CD4-positive, alpha-beta T cell treated with Interleukin-2 at 100 ng/mL for 4 hours (primary cell): ENCODE data around the gene KRT14.
"Not testable (repeated sequence)": the region's sequence is repeated elsewhere in the genome, so short reads cannot be mapped to it uniquely, and the experiment has no call there.

Experiments used
- DNase-seq: peaks from one replicate; pipeline ENCODE4 v3.0.0-alpha.2; 2020; ENCODE audit warnings: low spot score

KRT14 gene

DNA sequence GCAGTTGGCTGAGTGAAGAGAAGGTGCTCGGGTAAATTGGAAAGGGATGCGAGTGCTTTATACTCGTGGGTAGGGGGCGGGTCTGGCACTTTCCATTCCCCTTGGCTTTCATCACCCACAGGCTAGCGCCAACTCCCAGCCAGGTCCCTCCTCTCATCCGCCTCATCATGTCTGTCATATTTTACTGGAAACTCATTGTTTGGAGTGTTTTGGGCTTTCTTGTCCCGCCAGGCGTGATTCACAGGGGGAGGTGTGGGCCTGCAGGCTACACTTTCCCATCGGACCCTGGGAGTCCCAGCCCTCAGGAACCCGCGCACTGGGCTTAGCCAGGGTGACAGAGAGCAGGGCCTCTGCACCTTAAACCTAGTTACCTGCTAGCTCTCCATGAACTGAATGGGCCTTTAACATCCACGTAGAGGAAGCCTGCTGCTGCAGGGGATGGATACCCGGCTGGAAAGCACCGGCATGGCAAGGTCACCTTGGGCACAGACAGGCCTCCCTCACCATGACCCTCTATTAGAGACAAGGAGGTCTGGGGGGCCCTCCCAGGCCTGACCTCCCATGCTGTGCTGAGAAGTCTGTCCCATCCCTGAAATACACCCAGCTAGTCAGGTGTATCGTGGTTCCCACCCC is at the start of gene KRT14:
Gene KRT14 (minus strand): TSS at position 33 of the 633 bp plus-strand sequence. CDS start 61 bp downstream, outside the sequence.
- DNase-seq: no peak

DNA sequence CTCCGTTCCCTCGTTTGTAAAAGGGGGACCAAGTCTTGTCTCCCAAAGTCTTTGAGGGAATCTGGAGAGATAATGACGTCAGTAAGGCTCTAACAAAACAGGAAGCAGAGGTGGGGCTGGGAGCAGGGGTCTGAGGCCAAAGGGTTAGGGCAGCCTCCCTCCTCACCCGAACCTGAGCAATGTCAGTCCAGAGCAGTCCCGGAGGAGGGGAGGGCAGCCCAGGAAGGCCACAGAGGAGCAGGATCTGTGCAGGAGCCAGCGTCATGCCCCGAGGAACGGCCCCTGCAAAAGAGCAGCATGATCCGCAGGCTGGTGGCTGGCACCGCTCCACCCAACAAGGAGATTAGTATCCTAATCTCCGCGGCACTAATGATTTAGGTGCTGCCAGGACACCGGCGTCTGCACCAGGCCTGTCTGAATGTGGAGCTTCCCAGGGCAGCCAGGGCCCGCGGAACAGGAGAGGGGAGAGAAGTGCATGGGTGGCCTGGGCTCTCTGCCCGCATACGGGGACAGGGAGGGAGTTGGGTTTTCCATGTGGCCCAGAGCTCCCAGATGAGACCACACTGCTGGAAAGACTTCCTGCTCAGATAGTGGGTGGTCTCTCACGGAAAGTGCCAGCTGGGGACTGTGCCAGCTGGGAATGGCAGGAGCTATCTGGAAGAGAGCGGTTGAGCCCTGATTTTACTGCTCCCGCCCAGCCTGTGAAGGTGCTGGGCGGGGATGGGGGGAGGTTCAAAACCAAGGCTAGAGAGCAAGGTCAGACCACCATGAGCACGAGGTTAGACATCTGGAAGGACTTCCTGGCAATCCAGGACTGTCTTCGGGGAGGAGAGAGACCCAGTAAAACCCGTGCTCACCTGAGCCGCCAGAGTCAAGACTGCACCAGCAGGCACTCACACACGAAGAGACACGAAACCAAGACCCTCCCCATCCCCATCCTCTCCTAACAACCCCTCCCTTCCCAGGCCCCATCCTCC is 48.7 kb upstream of the KRT14 start:
- DNase-seq: no peak

DNA sequence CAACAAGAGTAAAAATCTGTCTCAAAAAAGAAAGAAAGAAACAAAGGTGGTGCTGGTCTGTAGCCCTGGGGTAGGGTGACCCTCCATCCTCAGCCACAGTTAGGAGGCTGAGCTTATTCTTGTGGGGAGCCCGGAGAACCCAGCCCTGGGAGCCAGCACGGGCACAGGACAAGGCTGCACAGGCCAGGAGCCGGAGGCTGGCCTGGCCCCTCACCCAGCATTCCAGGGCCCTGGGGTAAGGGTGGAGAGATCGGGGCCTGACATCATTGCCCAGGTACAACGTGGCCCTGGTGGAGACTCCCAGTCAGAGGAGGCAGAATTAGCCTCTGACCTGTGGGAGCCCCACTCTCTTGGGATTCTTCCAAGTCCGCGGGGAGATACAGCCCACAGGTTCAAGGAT is 47.9 kb upstream of the KRT14 start:
- DNase-seq: no peak

DNA sequence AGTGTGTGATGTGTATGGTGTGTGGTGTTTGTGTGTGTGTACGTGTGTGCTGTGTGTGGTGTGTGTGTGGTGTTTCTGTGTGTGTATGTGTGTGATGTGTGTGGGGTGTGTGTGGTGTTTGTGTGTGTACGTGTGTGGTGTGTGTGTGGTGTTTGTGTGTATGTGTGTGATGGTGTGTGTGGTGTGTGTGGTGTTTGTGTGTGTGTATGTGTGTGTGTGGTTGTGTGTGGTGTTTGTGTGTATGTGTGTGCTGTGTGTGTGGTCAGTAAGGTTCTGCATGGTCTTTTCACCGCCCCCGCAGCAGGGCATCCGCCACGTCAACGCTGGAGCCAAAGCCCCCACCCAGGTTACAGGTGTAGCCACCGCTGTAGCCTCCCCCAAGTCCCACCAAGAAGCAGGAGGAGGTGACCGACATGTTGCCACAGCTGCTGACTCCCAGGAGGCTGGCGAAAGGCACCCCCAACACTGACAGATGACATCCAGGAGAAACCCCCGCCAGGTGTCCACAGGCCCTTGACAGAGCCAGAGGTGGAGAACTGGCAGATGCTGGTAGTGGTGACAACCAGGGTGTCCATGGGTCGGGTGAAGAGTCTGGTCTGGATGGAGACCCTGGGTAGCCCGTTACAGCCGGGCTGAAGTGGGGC is 47.0 kb upstream of the KRT14 start:
- no peak for DNase-seq

DNA sequence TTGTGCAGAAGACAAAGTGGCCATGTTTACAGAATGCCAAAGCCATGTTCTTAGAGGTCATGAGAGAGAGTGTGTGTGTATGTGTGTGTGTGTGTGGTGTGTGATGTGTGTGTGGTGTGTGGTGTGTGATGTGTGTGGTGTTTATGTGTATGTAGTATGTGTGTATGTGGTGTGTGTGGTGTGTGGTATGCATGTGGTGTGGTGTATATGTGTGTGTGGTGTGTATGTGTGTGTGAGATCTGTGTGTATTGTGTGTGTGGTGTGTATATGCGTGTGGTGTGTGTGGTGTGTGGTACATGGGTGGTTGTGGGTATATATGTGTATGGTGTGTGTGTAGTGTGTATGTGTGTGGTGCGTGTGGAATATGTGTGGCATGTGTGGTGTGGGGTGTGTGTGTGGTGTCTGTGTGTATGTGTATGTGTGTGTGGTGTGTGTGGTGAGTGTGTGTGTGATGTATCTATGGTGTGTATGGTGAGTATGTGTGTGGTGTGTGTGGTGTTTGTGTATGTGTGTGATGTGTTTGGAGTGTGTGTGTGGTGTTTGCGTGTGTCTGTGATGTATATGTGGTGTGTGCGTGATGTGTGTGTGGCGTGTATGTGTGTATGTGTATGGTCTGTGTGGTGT is 45.9 kb upstream of the KRT14 start:
- no peak for DNase-seq

DNA sequence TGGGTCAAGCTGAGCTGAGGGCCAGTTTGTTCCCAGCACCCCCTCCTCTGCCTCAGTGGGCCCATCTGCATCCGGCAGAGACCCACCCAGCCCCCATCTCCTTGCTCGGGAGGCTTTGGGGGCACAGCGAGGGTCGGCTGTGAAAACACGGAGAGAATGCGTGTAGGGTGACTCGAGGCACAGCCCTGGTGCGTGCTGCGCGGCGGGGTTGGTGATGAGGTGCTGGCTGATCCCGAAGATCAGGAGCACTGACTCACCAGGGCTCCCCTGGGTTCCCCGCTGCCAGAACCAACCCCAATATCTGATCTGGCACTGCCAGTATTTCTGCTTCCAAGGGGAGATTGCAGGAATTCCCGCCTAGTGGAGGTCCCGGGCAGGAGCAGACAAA is 45.2 kb upstream of the KRT14 start:
- no peak for DNase-seq

DNA sequence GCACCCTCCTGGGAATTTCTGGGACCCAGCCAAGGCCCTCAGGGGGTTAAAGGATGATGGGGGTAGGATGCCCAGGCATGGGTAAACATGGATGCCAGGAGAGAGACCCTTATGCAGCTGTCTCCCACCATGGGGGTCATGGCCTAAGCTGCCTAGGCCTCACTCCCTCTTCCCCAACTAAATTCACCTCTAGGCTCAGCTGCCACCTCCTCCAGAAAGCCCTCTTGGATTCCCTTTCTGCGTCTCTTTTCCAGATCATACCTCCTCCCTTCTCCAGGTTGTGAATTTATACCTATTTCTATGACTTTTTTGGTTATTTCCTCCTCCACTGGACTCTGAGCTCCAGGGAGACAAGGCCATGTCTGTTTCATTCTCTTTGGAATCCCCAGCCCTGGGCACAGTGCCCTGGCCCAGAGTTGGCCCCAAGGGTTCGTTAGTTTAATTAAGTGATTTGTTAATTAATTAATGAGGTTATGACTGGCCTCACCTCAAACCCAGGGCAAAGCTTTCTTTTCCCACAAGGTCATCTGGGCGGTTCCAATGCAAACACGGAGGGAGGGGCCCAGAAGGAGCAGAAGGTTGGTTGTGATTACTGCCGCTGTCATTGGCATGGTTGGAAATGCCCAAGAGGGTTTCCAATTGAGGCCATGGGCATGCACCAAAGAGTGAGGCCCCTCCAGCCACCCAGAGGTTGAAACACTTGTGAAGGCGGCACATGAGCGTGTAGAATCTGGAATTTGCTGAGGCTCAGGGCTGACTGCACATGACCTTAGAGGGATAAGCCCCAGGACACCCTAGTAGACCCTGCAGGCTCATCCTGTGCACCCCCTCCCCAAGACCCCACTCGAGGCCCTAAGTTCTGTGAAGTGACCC is 44.6 kb upstream of the KRT14 start:
- DNase-seq: no peak

DNA sequence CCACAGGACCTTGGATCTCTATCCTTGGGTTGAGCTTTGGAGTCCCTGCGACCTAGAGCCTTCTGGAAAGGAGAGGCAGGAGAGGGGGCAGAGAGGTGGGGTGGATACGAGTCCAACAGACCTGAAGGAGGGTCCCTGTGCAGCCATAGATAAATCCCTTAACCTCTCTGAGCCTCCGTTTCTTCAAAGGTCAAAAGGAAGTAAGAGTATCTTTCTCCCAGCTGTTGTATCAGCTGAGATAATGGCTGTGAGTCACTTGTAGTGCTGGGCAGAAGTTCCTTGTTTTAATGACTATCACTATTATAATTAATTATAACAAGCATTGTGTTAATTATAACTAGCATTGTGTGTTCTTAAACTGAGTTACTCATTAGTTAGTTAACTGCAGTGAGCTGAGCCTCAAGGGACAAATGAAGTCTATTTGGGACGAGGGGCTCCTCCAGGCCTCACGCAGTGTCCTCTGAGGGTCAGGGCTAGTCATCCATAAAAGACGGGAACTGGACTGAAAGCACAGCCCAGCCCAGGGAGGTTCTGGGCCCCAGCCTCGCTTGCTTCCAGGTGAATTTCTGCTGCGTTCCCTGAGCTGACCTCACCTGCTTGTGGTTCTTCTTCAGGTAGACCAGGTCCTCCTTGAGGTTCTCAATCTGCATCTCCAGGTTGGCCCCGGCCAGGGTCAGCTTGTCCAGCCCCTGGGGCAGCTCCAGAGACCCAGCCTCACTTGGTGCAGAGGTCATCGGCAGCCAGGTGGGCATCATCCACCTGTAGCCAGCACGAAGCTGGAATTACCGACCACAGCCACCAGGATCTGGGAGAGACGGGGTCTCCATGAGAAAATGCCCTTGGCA is 43.4 kb upstream of the KRT14 start:
- DNase-seq: no peak

DNA sequence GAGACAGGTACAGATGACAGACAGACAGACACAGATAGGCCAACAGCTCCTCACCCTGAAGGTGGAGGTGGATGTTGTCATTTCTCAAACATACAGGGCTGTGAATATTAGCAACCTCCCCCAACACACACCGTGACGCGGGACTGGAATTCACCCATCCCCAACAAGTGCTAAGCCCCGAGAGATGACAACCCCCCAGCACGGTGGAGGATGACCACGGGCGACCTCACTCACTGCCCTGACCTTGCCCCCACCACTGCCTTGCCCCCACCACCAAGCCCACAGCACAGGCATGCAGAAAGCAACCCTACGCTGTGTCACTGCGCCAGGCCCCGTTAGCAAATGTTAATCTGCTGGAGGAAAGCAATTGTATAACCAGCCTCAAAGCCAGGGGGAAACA is 42.6 kb upstream of the KRT14 start:
- DNase-seq: no peak

DNA sequence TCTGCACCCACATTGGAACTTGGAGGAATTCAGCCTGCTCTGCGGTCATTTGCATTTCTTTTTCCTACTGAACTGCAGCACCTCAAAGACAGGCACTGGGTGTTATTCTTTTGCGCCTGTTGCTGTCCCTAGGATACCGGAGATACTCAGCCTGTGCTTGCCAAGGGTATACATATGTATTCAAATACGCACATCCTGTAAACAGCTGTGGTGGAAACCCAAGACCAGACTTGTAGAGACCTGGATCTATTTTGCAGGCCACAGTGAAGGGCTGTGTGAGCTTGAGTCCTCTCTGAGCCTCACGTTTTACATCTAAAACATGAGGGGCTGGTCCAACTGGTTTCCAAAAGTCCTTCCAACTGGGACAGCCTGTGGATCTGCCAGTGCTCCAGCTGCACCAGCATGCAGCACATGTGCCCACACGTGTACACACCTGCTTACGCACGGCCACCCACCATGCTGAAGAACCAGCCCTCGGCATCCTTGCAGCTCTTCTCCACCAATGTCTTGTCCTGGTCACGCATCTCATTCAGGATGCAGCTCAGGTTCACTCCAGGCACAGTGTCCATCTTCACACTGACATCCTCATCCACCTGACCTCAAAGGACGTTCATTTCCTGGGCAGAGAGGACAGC is 42.0 kb upstream of the KRT14 start:
- not testable (repeated sequence) for DNase-seq

DNA sequence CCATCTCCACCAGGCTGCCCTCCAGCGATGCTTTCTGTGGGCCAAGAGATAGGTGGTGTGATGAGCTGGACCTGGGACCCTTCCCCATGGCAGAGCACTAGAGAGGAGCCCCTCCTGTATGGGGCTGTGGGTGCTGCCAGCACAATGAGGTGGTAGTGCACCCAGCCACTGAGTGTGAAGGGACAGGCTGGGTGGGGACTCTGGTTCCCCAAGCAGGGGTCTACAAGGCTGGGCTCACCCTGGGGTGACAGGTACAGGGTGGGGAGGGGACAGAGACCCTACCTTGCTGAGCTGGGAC is 41.3 kb upstream of the KRT14 start:
- DNase-seq: not testable (repeated sequence)

DNA sequence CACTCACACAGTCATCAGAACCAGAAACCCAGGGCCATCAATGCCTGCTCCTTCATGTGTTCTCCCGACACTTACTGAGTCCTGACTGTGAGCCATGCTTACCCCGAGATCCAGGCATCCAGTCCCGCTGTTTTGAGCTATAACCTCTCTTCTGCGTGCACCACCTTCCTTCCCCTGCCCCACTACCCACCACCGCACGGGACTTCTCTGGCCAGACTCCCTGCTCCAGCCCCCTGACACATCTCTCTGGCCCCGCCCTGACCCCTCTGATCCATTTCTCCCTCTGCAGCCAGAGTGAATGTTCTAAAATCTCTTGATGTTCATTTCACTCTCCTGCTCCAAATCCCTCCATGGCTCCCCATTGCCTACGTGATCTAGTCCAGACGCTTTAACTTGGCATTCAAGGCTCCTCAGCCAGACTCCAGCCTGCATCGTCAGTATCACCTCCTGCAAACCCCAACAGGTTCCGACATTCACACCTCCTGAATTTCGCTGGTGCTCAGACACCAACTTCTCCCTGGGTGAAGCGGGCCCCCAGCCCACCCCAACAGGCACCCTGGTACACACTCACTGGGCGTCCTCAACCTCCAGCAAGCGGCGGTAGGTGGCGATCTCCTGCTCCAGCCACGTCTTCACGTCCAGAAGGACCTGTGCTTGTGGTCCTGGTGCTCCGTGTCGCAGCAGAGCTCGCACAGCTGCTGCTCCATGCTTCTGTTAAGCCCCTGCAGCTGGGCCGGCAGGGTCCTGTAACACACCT is 40.8 kb upstream of the KRT14 start:
- DNase-seq: no peak

DNA sequence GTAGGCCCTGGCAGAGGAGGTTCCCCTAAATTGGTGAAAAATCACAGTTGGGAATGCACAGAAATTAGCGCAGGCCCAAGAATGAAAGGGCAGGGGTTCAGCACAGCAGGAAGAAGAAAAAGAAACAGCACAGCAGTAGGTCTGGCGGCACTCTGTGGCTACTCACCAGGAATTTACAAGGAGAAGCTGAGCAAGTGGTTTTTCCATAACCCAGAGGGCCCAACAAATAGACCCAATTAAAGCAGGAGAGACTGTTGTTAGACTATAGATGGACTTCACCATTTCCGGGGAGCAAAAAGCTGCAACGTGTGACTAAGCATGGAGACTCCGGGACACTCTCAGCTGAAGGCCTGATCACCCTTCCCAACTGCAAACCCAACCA is 40.2 kb upstream of the KRT14 start:
- DNase-seq: not testable (repeated sequence)

DNA sequence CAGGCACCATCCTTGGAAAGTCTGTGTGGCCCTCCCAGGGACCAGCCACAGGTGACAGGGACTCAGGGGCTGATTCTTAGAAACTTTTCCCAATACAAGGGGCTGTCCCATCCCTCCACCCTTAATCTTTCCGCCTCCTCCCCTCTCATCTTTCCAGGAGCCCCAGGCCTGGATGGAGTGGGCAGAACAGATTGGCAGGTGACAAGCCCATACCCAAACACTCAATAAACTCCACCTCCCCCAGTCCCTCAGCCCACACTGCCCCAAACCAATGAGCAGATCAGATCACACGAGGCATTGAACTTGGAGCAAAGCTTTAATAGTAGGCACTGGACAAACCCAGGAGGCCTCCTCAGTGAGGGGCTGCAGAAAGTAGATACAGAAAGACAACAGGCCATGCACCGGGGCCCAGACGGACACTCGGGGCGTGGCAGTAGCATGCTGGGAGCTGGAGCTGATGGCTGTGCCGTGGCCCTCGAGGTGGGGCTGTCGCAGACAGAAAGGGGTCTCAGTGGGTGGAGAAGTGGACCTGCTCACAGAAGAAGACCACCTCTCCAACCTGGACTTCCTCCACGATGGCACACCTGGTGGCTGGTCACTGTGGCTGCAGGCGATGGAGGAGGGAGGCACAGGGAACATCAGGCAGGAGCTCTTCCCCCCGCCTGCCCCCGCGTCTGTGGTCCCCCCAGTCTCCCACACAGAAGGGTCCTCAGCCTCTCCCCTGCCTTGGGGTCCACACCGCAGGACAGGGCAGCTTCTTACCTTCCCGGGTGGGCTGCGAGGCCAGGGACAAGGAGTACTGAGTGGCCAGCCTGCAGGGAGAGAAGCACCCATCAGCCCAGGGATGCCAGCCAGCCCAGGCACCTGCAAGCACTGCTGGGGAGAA is 39.6 kb upstream of the KRT14 start:
- not testable (repeated sequence) for DNase-seq

DNA sequence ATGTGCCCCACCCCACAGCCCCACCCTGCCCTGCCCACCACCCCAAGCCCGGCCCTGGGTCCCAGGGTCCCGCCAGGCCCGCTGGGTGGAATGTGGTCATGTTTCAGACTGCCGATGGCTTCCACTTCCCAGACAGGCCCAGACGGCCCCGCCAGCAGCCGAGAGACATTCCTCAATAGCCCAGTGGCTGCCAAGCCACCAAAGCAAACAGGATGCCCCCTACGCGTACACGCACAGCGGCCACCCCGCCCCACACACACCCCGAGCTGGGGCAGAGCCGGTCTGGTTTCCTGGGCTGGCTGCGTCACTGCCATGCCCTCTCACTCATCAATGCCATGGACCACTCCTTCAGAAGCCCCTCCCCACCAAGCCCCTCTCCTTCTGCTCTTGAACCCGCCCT is 38.9 kb upstream of the KRT14 start:
- DNase-seq: no peak

DNA sequence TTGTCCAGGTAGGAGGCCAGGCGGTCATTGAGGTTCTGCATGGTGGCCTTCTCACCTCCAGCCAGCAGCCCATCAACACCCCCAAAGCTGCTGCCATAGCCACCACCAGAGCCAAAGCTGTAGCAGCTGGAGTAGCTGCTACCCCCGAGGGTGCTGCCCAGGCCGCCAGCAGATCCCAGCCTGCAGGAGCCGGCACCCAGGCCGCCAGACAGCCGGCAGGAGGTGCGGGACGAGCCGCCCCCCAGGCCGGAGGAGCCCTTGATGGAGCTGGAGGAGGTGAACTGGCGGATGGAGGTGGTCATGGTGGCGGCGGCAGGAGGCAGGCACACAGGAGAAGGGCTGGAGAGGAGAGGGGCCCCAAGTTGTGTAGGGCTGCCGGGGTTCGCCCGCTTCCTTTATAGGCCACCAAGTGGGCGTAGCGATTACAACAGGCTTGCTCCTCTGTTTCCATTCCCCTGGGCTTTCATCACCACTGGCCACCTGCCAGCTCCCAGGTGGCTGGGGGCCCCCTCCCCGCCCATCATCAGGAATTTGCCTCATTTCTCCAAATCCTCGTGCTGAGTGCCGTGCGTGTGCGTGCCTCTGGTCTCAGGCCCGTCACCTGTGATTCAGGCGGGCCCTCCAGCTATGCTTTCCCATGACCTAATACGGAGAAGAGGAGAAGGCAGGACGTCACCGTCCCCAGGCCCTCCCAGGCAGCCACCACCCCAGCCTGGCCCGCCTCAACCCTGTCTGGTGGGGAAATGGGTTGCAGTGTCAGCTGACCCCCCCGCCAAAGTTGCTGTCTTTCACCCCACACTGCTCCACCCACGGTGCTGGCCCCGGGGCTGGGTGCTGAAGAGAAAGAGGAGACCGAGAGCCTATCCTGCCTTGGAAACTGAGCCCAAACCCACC is 37.8 kb upstream of the KRT14 start, which contains the start of gene KRT17:
Gene KRT17 (minus strand): TSS at position 368 of the 894 bp plus-strand sequence. CDS start 66 bp downstream, at position 302.
- DNase-seq: no peak

DNA sequence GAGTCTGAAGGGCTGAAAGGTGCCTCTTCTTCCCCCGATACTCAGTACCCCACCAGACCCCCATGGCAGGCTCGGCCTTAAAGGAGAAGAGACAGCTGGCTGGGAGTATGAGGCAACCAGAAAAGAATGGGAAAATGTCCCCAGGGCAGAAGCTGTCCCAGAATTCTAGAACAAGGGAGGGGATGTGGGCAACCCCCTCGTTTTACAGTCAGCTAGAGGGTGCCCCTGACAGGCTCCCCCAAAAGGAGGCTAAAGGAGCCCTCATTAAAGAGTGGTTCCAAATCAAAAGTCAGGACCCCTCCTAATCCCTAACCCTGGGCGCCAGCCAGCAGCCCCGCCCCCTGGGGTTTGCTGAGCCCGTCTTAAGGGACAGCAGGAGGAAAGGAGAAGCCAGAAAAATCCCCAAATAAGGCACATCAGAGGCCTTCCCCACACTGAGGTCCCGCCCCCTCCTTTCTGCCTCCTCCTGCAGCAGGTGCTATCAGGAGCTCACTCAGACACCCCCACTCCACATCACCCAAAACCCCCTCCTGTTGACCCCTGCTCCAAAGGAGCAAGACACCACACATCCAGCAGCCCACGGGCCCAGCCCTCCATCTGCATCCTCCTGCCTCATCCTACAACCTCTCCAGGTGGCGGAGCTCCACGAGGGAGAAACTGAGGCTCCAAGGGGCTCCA is 36.6 kb upstream of the KRT14 start:
- not testable (repeated sequence) for DNase-seq
